GM06990 (cell line): ENCODE results near the gene HELZ.

Experiments
- DNase-seq: peaks from one replicate; pipeline ENCODE4 v3.0.0-alpha.2; 2011; ENCODE audit not compliant: insufficient read length; ENCODE audit errors: extremely low read depth
- H3K27me3 ChIP-seq: replicated peaks from 2 replicates; pipeline ENCODE4 v1.6.0; 2011; ENCODE audit warnings: low read length; ENCODE audit not compliant: control insufficient read depth, insufficient read depth
- H3K36me3 ChIP-seq: 2 replicates; pipeline ENCODE4 v1.5.1; 2011; ENCODE audit warnings: low read length; ENCODE audit not compliant: control insufficient read depth, insufficient read depth
- H3K4me3 ChIP-seq: replicated peaks from 2 replicates; pipeline ENCODE4 v1.5.1; 2011; ENCODE audit warnings: low read depth, mild to moderate bottlenecking, control low read depth, low read length
- CTCF ChIP-seq: IDR thresholded peaks from 2 replicates; pipeline ENCODE4 v1.5.1; 2011; ENCODE audit warnings: low read length, control low read depth, mild to moderate bottlenecking, inconsistent platforms; ENCODE audit not compliant: insufficient read depth, poor library complexity, severe bottlenecking

HELZ gene

GRCh38 chr17:67124450-67125148, 120.4 kb downstream of the HELZ start:
- no peak for TF ChIP-seq CTCF
- H3K27me3 ChIP-seq = no peaks in the 10 kb centered on the region
- no peak overlapping the region for H3K4me3 ChIP-seq
- DNase-seq = no peak
- no peaks in the 10 kb centered on the region; the same call in none of the 2 replicates for H3K36me3 ChIP-seq

GRCh38 chr17:67123699-67124098, 121.3 kb downstream of the HELZ start:
- Histone ChIP-seq H3K36me3 (no peaks in the 10 kb centered on the region; the same call in none of the 2 replicates), H3K27me3 (no peaks in the 10 kb centered on the region), H3K4me3 (no peak overlapping the region)
- no peak for DNase-seq
- TF ChIP-seq CTCF = no peak

GRCh38 chr17:67121316-67121891, 123.6 kb downstream of the HELZ start:
- no peak for TF ChIP-seq CTCF
- Histone ChIP-seq H3K36me3 (no peaks in the 10 kb centered on the region; the same call in 1 of the 2 replicates), H3K4me3 (no peak overlapping the region), H3K27me3 (no peaks in the 10 kb centered on the region)
- no peak for DNase-seq

GRCh38 chr17:67119102-67119501, 125.9 kb downstream of the HELZ start:
- DNase-seq = no peak
- H3K27me3 ChIP-seq = no peaks in the 10 kb centered on the region
- H3K4me3 ChIP-seq = no peak overlapping the region
- no peaks in the 10 kb centered on the region; the same call in 1 of the 2 replicates for H3K36me3 ChIP-seq
- no peak for TF ChIP-seq CTCF

- Histone ChIP-seq H3K27me3 (no peaks in the 10 kb centered on the region), H3K36me3 (no peaks in the 10 kb centered on the region; the same call in 1 of the 2 replicates), H3K4me3 (no peak overlapping the region)
- TF ChIP-seq CTCF = no peak
- DNase-seq = no peak
Measured at GRCh38 chr17:67116045-67116575, 128.9 kb downstream of the HELZ start.
